ENCODE measurements around the gene FHAD1.

Gene FHAD1

DNA sequence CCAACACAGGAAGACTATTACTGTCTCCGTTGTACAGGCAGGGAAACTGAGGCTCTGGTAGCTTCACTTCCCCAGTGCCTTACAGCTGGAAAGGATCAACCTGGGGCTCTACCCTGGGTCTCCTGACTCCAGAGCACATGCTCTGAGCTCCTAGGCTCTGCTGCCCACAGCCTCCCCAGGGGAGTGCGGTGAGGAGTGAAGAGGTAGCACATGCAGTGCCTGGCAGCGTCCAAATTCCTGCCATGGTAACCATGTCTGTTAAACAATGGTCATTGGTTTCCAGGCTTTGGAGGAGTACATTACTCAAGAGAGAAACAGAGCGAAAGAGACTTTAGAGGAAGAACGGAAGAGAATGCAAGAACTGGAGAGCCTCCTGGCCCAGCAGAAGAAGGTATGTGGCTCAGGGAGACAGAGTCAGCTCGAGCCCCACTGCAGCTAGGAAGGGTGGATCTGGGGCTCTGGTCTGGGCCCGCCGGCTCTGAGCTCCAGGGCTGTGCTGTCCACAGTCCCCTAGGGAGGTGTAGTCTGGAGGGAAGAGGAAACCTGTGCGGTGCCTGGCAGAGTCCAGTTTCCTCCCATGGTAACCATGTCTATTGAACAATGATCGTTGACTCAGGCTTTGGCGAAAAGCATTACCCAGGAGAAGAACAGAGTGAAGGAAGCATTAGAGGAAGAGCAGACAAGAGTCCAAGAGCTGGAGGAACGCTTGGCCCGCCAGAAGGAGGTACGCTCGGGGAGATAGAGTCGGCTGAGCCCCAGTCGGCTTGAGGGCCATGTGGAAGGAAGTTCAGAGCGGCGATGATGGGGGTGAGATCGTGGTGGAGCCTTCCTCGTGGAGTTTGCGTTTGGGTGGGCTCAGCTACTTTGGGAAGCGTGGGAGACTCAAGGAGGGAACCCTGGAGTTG is 98.0 kb downstream of the FHAD1 start:
- DNase-seq (ENCODE audit: low read depth, low spot score): no peak

DNA sequence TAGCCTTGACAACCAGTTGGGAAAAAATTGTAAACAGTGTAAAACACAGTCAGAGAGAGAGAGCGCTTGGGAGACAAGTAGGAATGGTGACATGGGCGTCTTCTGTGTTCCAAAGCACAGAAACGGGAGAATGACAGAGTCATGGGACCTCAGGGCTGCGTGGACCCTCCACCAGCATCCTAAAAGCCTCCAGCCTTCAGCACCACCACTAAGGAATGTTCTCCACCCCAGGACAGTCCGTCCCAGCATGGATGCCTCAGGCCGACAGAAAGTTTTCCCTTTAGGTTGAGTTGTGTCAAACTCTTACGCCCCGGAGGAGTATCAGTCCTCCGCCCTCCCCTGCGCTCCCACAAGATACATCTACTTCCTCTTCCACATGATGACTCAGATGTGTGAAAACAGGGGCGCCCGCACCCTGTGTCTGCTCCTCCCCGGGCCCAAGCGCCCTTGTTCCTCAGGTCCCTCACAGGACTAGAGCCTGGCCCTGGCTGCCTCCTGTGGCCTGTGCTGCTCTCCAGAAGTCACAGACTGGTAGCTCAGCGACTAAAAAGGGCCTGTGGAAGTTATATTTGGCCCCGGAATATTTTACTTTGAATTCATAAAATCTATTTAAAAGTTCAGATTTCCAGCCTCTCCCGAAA is 98.8 kb downstream of the FHAD1 start:
- no peak for DNase-seq (ENCODE audit: low read depth, low spot score)

DNA sequence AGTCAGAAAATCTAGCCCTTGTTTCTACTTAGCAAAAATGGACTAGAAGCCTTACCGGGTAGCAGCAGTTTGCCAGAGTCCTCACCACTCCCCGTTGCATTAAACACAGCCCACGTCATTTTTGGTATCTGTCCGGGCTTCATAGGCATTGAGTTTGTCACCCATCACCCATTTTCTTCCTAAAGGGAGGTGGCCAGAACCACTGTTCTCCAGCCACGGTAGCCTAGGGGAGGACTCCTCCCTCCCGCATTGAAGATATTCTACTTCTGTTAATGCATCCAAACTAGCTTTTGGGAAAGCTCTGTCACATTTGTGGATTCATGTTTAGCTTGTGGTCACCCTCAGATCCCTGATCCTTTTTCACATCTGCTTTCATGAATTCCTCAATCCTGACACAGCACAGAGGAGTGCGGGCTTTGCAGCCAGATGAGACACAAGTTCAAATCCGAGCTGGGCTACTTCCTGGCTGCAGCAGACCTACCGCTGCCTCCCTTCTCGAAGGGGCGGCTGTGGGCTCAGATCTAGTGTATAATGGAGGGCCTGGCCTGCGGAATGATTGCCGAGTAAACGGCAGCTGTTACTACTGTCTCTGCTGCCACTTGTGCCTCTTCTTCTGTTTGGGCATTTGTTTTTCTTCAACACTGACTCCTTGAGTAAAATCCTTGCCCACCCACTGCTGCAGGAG is 99.5 kb downstream of the FHAD1 start:
- DNase-seq (ENCODE audit: low read depth, low spot score): no peak

DNA sequence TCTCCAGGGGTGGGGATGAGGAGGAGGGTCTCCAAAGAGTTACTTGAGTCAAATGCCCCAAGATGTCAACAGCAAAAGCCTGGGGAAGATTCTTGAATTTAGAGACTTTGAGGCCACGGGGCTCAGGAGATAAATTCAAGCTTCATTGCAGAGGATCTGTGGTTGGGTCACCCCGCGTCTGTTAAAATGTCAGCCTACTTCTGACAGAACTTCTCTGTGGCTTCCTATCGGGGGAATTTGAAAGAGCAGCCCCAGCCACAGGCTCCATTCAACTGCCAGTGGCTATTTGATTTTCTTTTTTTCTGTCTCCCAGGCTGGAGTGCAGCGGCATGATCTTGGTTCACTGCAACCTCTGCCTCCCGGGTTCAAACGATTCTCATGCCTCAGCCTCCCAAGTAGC is 100.2 kb downstream of the FHAD1 start:
- no peak for DNase-seq (ENCODE audit: low read depth, low spot score)

DNA sequence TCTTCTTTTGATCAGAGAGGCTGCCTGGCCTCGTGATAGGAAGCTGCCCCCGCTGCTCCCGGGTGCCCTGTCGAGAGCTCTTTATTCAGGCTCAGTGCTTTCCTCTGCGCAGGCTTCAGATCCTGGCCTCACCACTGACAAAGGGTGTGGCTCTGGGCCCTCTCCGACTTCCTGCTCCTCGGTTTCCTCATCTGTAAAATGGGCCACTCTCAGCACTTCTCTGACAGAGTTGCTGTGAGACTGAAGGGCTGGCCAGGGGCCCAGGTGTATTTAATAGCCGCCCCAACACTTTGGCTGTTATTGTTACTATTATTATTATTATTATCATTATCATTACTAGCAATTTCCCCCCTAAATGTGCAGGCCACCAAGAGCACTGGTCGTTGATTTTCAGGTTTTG is 101.6 kb downstream of the FHAD1 start:
- DNase-seq (ENCODE audit: low read depth, low spot score): no peak

DNA sequence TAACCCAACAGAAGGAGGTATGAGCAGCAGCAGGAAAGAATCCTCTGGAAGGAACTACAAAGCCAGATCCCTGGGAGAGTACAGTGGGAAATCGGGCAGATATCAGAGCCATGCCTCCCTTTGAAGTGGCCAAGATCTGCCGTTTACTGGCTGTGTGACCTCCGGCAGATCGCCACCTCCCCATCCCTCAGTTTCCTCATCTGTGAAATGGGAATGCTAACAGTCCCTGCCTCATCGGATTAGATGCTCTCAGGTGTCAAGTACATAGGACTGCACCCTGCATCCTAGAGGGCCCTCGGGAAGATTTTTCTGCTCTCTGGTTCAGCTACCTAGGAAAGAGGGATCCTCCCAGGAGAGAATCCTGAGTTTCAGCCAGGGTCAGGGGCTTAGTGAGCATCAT is 102.1 kb downstream of the FHAD1 start:
- no peak for DNase-seq (ENCODE audit: low read depth, low spot score)

DNA sequence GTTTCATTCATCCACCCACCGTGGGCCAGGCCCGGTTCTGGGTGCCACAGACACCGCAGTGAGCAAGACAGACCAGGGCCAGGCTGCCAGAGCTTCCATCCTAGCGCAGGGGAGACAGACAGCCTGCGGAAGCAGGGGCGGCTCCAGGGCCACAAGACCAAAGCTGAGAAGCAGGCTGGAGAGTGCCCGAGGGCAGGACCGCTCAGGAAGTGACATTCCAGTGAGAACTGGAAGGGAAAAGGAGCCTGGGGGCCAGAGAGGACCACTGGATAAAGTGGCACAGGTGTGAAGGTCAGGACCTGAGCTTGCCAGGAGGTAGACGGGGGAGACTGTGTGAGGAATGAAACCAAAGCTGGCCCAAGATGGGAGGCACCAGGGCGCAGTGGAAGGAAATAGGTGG is 103.1 kb downstream of the FHAD1 start:
- DNase-seq (ENCODE audit: low read depth, low spot score): no peak

DNA sequence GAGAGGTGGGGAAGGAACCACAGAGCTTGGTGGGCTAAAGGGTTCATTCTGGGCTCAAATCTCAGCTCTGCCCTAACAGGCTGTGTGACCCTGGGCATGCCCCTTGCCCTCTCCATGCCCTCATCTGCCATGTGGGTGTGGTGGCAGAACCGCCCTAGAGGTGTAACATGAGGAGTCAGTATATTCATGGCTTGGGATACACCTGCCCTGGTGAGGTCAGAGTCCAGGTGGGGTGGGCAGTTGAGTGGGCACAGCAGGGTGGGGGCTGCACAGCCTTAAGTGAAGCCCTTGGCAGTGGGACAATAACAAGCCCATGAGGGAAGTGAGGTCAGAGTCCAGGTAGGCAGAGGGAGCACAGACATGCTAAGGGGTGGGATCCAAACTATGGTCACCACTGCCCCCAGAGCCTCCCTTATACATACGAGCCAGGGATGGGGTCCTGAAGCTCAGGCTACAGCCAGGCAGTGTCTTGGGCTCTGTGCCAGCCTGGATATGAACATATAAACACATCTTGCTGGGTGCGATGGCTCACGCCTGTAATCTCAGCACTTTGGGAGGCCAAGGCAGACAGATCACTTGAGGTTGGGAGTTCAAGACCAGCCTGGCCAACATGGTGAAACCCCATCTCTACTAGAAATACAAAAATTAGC is 103.7 kb downstream of the FHAD1 start:
- DNase-seq (ENCODE audit: low read depth, low spot score): no peak

DNA sequence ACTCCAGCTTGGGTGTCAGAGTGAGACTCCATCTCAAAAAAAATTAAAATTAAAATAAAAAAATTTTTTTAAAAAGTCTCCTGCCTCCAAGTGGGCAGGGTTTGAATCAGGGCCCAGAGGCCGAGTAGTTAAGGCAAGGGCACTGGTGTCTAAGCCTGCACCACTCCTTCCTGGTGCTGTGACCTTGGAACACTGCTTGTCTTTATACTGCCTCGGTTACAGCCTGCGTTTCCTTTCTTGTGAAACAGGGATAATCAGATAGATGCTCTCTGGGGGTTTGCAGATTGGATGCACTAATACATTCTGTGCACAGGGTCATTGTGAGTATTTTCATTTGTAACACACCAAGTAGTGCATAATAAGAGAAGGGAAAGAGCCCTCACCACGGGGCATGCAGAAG is 104.3 kb downstream of the FHAD1 start:
- DNase-seq (ENCODE audit: low read depth, low spot score): no peak

DNA sequence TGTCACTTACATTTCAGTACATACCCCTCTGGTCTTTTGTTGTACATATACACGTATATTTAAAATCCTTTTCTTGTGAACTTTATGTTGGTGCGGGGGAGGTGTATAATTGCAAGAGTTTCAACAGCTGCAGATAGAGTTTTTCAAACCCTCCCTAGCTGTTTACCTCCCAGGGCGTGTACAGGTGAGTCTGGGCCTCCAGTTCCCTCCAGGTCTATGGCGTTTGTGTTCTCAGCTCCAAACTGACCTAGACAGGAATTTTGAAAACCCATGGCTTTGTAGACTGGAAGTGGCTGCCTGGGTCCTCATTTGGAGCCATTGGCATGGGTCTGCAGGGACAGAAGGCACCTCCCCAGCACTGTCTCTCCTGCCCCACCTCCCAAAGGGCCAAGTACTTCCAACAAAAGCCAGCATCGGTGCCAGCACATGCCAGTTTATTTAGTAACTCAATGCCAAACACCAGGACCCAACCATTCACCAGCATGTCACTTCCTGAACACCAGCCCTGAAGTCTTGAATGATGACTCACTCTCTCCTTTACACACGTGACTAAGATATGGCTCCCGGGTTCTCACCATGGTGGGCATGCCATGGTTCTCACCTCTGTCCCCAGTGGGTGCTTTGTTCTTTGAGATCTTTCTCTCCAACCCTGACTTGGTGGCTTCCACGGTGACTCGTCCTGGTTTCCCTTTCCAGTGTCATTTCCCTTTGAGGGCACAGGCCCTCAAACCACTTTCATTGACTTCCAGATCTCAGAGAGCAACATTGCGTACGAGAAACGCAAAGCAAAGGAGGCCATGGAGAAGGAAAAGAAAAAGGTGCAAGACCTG is 105.3 kb downstream of the FHAD1 start:
- DNase-seq (ENCODE audit: low read depth, low spot score): peak; percentile 78

DNA sequence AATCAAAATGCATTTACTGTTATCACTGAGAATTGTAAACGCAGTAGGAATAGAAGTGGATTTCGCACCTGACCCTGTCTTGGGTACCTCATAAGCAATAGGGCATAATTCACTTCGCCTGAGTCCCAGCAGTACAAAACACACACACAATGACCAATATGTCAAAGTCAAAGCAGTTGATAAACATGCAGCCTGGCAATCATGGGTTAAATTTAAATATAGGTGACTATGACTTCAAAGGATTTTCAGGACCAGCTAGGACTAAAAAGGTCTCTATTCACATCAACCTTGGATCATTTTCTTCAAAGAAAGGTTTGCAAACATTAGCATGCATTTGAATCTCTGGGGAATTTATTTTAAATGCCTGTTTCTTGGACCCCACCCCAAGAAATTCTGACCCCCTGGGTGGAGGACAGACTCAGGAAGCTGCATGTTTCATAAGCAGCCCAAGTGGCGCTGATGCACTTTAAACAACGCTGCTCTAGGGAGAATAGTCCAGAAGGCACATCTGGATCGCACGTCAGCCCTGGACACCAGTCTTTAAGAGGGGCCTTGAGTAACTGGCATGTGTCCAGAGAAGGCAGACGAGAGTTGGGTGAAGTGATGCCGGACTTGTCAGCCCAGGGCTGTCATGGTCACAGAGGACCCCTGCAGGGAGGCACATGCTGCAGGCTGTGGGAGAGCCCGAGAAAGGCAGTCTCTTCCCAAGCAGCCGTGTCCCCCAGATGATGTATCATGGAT is 107.0 kb downstream of the FHAD1 start:
- no peak for DNase-seq (ENCODE audit: low read depth, low spot score)

DNA sequence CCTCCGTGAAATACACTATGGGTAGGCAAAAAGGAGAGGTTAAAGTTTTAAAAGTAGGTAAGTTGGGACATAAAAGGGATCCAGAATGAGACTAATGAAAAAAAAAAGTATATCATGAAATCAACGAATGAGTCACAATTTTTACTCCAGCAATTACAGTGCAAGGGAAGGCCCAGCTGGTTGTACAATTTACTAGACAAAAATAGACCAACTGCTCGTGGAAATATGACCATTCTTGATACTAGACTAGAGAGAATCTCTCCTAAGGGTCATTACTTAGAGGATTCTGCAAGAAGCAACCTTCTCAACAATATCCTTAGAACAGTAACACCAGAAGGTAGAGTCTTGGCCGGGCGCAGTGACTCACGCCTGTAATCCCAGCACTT is 107.5 kb downstream of the FHAD1 start:
- no peak for DNase-seq (ENCODE audit: low read depth, low spot score)

DNA sequence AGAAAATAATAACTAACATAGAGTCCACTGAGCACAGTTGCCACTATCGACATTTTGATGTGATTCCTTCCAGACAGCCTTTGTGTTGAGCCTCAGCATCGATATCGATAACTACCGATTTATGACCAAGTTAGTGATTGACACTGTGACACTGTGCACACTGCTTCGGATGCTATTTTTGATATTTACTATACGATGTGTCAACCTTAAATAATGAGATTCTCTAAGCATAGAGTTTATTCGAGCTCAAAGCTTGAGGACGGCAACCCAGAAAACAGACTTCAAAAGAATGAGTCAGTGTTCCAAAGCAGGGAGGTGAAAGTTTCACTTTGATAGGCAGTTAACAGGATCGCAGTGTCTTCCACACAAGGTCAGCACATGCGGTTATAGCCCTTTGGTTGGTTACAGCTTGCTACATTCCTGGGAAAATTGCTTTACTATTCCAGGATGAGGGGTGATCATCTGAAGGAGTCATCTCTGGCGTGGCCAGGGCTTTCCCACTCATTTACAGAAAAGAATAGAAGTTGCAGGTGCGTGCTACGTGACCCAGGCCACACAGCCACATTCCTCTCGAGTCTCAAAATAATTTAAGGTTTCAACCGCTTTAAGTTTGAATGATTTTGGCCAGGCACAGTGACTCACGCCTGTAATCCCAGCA is 109.1 kb downstream of the FHAD1 start:
- DNase-seq (ENCODE audit: low read depth, low spot score): peak; percentile 77

DNA sequence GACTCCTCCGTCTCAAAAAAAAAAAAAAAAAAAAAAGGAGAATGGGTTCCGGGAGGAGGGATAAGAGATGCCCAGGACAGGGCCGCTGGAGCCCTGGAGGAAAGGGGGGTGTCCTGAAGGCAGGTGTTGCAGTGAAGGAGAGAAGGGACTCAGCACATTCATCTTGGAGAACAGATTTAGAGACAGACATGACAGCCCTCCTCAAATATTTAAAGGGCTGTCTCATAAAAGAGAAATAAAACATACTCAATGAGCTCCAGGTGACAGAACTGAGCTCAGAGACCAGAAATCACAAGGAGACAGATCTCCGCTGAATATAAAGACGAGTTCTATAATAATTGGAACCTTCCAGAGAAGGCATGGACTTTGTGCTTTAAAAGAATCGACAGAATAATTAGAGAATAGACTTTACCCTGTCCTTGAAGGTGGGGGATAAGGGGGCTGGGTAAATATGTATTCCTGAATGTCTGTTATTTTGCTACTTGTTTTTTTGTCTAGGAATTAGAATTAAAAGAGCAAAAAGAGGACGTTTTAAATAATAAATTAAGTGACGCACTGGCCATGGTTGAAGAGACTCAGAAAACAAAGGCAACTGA is 110.7 kb downstream of the FHAD1 start:
- DNase-seq (ENCODE audit: low read depth, low spot score): no peak

DNA sequence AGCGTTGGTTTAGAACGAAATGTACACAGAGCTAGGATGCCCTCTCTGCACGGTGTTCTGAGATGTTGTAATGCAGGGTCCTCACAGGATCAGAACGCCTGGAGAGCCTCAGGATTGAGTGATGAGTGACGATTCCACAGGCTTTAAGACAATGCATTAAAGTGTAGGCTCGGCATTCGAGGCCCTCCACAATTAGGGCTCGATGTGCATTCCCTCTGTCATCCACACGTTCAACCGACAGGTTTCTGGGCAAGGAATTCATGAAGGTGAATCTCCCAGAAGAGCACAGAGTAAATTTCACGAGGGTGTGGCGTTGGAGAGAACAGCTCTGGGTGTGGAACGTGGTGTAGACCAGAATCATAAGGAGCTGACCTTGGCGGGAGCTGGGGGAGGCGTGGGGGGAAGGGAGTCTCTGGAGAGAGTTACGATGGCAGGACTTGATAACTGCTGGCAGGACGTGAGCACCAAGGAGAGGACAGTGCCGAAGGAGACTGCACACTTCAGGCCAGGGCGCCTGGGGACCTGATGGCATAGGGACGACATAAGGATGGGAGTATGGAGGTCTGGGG is 111.6 kb downstream of the FHAD1 start:
- DNase-seq (ENCODE audit: low read depth, low spot score): no peak

DNA sequence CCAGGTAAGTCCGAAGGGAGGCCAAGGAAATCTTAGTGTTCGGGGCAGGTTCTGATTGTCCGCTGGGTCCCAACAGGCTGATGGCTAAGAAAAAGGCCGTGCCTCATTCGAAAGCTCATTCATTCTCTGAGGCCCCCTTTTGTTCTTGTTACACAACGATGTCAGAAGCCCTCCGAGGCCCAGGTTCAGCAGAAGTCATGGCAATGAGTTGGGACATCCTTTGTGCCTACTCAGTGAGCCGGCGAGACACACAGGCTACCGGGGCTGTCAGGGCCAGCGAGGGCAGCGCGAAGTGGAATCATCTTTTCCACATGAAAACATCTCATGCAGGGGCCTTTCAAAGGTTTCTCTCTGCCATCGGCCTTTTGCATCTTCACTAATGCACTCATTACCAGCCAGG is 113.7 kb downstream of the FHAD1 start:
- DNase-seq (ENCODE audit: low read depth, low spot score): no peak

DNA sequence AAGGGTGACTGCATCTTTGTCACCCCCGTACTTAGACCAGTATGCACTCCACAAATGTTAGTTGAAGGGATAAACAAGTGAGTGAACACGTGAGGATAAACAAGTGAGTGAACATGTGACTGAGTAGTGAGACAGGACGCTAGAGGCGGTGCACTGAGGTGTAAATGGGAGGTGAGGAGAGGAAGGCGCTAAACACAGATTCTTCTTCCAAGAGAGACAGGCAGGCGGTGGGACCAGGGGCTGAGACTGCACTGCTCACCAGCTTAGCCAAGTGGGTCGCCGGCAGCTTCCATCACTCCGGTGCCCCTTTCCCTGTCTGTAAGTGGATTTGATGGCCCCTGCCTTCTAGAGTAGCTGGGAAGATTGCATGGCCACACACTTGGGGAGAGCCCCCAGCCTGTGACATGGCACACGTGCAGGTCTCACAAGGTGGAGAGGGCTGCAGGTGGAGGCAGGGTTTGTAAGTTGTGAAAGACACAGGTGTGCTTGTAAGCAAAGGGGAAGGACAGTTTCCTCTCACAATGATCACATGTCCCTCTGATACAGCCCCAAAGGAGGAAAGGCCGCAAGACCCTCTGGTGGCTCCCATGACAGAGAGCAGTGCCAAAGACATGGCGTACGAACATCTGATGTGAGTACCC is 115.2 kb downstream of the FHAD1 start:
- DNase-seq (ENCODE audit: low read depth, low spot score): no peak

DNA sequence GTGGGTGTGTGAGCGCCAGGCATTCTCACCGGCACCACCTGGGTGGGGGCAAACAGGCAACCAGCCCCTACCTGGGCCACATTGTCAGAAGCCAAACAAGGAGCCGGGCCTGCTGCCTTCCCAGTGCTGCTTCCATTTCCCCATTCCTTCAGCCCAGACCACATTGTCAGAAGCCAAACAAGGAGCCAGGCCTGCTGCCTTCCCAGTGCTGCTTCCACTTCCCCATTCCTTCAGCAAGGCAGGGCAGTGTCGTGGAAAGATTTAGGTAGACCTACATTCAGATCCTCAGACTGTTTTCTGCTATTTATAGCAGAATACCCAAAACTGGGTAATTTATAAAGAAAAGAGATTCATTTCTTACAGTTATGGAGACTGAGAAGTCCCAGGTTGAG is 115.7 kb downstream of the FHAD1 start:
- DNase-seq (ENCODE audit: low read depth, low spot score): no peak

DNA sequence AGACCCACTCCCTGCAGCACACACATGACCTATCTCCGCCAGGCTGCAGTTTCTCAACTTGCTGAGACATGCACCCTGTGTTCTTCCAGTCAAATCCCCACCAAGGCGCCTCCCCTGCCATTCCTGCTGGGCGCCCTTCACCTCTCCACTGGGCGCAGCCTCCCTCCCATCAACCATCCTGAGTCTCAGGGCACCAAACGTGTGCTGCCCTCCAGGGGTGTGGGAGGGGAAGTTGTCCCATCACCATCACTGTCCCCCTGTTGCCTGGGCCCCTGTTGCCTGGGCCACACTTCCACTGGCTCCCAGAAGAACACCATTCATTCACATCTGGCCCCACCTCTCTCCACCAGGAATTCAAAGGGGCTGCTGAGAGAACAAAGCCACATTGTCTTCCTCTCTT is 117.7 kb downstream of the FHAD1 start:
- DNase-seq (ENCODE audit: low read depth, low spot score): no peak
